22Rv1 (cell line): ENCODE data around the gene SNAPC5.
A peak's percentile ranks its signal among the peaks of the same experiment; 100 is the strongest.

Experiments used
- CTCF ChIP-seq: fragments of 450-650 bp; IDR thresholded peaks from 2 replicates; pipeline ENCODE4 v1.5.1; 2017; ENCODE audit warnings: mild to moderate bottlenecking
- ZFX ChIP-seq: fragments of 450-650 bp; IDR thresholded peaks from 2 replicates; pipeline ENCODE4 v1.6.1; 2017; ENCODE audit warnings: antibody characterized with exemption, borderline replicate concordance

- TF ChIP-seq CTCF = peak; percentile 43
- TF ChIP-seq ZFX = no peak
Observed at GRCh38 chr15:66498501-66499386, 1.2 kb upstream of the SNAPC5 start.
